K562 (cell line): ENCODE measurements around the gene KNDC1. TPM values are rescaled to one million over a fixed set of nuclear protein-coding genes. Genes with fewer than 3 reads are reported as not detected.

Experiments
- FOXM1 ChIP-seq, 2 experiments: fragments of 450-650 bp in 1 of 2; sonication (generic) in 1 of 2; formaldehyde crosslinking in 1 of 2; IDR thresholded peaks; 2 replicates each; pipeline versions ENCODE4 v1.6.1 to v1.9.0; 2017 to 2022; ENCODE audit warnings: low read depth in 2 of 2, mild to moderate bottlenecking in 2 of 2, missing genetic modification reagents in 1 of 2, moderate library complexity in 1 of 2
- GABPB1 ChIP-seq: sonication (generic); formaldehyde crosslinking; IDR thresholded peaks from 2 replicates; pipeline ENCODE4 v1.8.0; 2022; ENCODE audit warnings: mild to moderate bottlenecking, missing genetic modification reagents
- NFATC3 ChIP-seq: fragments of 450-650 bp; IDR thresholded peaks from 2 replicates; pipeline ENCODE4 v1.6.1; 2017; ENCODE audit warnings: mild to moderate bottlenecking
- PHB ChIP-seq: fragments of 250-450 bp; sonication (Bioruptor Pico); IDR thresholded peaks from 2 replicates; pipeline ENCODE4 v1.5.0; 2021
- SMAD2 ChIP-seq: fragments of 150-350 bp; IDR thresholded peaks from 2 replicates; pipeline ENCODE4 v1.6.1; 2014; ENCODE audit warnings: low read depth, mild to moderate bottlenecking, low read length
- SMAD4 ChIP-seq: fragments of 250-450 bp; sonication (Bioruptor Pico); conservative IDR thresholded peaks from 2 replicates; pipeline ENCODE4 v1.8.0; 2021; ENCODE audit warnings: inconsistent platforms, mild to moderate bottlenecking, moderate library complexity
- TAF1 ChIP-seq: IDR thresholded peaks from 2 replicates; pipeline ENCODE4 v1.6.1; 2011; ENCODE audit warnings: mild to moderate bottlenecking, low read length, moderate library complexity; ENCODE audit not compliant: insufficient read depth, control insufficient read depth, severe bottlenecking; ENCODE audit errors: extremely low read depth
- ZNF165 ChIP-seq: fragments of 250-450 bp; sonication (Bioruptor Pico); IDR thresholded peaks from 2 replicates; pipeline ENCODE4 v1.4.0; 2020; ENCODE audit warnings: borderline replicate concordance
- ZNF764 ChIP-seq: fragments of 250-450 bp; sonication (Bioruptor Pico); IDR thresholded peaks from 2 replicates; pipeline ENCODE4 v1.4.0; 2020; ENCODE audit warnings: low read depth, mild to moderate bottlenecking, moderate library complexity
- polyA plus RNA-seq, 8 experiments: library from polyadenylated mRNA; depleted of rRNA in 4 of 8; stranded (reverse) in 5 of 8; unstranded in 3 of 8; fragments of >200 nt; fragmentation: Nextera tagmentation in 2 of 8; fragmentation: Illumina TruSeq in 1 of 8; extraction: Ambion mirVana in 2 of 8; extraction: Trizol in 1 of 8; gene quantifications; 2 replicates each; pipeline versions ENCODE4 v1.2.1 to v1.2.3, GENCODE V29; 2011 to 2014; ENCODE audit warnings: inconsistent platforms in 1 of 8, missing spikeins in 1 of 8
- total RNA-seq, 7 experiments: library from RNA; depleted of rRNA in 6 of 7; stranded (reverse); fragments of >200 nt in 6 of 7; fragmentation: Illumina TruSeq in 2 of 7; extraction: Trizol in 2 of 7; gene quantifications; 2 replicates each; pipeline versions ENCODE4 v1.2.1 to v1.2.3, GENCODE V29; 2011 to 2021; ENCODE audit warnings: low replicate concordance in 1 of 7
- TF ChIP-seq, protein P1 (sequence below): IDR thresholded peaks from 3 replicates; pipeline ENCODE4 v1.6.1; 2011; ENCODE audit warnings: borderline replicate concordance, mild to moderate bottlenecking, moderate library complexity; ENCODE audit not compliant: insufficient read length; ENCODE audit errors: extremely low read depth
- TF ChIP-seq, protein P2 (sequence below): sonication (generic); formaldehyde crosslinking; IDR thresholded peaks from 2 replicates; pipeline ENCODE4 v1.8.0; 2023; ENCODE audit warnings: missing genetic modification reagents, mild to moderate bottlenecking, borderline replicate concordance
- TF ChIP-seq, protein P3 (sequence below): fragments of 450-650 bp; IDR thresholded peaks from 2 replicates; pipeline ENCODE4 v1.6.1; 2014; ENCODE audit warnings: low read depth, mild to moderate bottlenecking, moderate library complexity, borderline replicate concordance
- TF ChIP-seq, protein P4 (sequence below): fragments of 450-650 bp; formaldehyde crosslinking; IDR thresholded peaks from 2 replicates; pipeline ENCODE4 v1.4.0; 2020; ENCODE audit warnings: mild to moderate bottlenecking, mixed read lengths

The KNDC1 gene
- total and polyA plus RNA-seq, 9 of the 15 experiments (the other 6 are each of a cell fraction or from before 2014, with no cell fraction given): 0.07 to 0.26 (median 0.11) TPM; not detected in 6

DNA sequence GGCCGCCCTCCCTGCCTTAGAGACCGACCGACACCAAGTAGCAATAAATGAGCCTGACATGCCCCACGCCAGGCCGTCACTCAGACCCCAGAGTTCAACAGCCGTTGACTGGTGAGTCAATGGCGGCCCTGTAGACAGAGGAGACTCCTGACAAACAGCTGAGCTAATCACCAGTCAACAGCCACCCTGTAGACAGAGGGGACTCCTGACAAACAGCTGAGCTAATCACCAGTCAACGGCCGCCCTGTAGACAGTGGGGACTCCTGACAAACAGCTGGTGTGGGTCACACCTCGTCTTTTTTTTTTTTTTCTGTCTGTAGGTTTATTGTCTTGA lies 16.9 kb upstream of the KNDC1 start (continued):
- TF ChIP-seq, protein P1, sequence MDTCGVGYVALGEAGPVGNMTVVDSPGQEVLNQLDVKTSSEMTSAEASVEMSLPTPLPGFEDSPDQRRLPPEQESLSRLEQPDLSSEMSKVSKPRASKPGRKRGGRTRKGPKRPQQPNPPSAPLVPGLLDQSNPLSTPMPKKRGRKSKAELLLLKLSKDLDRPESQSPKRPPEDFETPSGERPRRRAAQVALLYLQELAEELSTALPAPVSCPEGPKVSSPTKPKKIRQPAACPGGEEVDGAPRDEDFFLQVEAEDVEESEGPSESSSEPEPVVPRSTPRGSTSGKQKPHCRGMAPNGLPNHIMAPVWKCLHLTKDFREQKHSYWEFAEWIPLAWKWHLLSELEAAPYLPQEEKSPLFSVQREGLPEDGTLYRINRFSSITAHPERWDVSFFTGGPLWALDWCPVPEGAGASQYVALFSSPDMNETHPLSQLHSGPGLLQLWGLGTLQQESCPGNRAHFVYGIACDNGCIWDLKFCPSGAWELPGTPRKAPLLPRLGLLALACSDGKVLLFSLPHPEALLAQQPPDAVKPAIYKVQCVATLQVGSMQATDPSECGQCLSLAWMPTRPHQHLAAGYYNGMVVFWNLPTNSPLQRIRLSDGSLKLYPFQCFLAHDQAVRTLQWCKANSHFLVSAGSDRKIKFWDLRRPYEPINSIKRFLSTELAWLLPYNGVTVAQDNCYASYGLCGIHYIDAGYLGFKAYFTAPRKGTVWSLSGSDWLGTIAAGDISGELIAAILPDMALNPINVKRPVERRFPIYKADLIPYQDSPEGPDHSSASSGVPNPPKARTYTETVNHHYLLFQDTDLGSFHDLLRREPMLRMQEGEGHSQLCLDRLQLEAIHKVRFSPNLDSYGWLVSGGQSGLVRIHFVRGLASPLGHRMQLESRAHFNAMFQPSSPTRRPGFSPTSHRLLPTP: no peak
- TF ChIP-seq SMAD2: no peak
- no peak for TF ChIP-seq GABPB1 (CRISPR knock-in tag)
- peak; percentile 98 for TF ChIP-seq SMAD4 (CRISPR knock-in tag)
- TF ChIP-seq, protein P2, sequence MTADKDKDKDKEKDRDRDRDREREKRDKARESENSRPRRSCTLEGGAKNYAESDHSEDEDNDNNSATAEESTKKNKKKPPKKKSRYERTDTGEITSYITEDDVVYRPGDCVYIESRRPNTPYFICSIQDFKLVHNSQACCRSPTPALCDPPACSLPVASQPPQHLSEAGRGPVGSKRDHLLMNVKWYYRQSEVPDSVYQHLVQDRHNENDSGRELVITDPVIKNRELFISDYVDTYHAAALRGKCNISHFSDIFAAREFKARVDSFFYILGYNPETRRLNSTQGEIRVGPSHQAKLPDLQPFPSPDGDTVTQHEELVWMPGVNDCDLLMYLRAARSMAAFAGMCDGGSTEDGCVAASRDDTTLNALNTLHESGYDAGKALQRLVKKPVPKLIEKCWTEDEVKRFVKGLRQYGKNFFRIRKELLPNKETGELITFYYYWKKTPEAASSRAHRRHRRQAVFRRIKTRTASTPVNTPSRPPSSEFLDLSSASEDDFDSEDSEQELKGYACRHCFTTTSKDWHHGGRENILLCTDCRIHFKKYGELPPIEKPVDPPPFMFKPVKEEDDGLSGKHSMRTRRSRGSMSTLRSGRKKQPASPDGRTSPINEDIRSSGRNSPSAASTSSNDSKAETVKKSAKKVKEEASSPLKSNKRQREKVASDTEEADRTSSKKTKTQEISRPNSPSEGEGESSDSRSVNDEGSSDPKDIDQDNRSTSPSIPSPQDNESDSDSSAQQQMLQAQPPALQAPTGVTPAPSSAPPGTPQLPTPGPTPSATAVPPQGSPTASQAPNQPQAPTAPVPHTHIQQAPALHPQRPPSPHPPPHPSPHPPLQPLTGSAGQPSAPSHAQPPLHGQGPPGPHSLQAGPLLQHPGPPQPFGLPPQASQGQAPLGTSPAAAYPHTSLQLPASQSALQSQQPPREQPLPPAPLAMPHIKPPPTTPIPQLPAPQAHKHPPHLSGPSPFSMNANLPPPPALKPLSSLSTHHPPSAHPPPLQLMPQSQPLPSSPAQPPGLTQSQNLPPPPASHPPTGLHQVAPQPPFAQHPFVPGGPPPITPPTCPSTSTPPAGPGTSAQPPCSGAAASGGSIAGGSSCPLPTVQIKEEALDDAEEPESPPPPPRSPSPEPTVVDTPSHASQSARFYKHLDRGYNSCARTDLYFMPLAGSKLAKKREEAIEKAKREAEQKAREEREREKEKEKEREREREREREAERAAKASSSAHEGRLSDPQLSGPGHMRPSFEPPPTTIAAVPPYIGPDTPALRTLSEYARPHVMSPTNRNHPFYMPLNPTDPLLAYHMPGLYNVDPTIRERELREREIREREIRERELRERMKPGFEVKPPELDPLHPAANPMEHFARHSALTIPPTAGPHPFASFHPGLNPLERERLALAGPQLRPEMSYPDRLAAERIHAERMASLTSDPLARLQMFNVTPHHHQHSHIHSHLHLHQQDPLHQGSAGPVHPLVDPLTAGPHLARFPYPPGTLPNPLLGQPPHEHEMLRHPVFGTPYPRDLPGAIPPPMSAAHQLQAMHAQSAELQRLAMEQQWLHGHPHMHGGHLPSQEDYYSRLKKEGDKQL (CRISPR knock-in tag): no peak
- no peak for TF ChIP-seq NFATC3
- TF ChIP-seq ZNF165 (CRISPR knock-in tag): no peak
- TF ChIP-seq FOXM1 (IDR thresholded peaks at IDR 0.05; ENCODE audit: low read depth): no peak; the same call in 1 of the 2 replicates
- no peak for TF ChIP-seq FOXM1 (CRISPR knock-in tag; IDR thresholded peaks at IDR 0.05; ENCODE audit: low read depth)
- TF ChIP-seq, protein P3, sequence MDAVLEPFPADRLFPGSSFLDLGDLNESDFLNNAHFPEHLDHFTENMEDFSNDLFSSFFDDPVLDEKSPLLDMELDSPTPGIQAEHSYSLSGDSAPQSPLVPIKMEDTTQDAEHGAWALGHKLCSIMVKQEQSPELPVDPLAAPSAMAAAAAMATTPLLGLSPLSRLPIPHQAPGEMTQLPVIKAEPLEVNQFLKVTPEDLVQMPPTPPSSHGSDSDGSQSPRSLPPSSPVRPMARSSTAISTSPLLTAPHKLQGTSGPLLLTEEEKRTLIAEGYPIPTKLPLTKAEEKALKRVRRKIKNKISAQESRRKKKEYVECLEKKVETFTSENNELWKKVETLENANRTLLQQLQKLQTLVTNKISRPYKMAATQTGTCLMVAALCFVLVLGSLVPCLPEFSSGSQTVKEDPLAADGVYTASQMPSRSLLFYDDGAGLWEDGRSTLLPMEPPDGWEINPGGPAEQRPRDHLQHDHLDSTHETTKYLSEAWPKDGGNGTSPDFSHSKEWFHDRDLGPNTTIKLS: no peak
- TF ChIP-seq PHB: no peak
- no peak for TF ChIP-seq ZNF764 (CRISPR knock-in tag)
- no peak for TF ChIP-seq TAF1
- TF ChIP-seq, protein P4, sequence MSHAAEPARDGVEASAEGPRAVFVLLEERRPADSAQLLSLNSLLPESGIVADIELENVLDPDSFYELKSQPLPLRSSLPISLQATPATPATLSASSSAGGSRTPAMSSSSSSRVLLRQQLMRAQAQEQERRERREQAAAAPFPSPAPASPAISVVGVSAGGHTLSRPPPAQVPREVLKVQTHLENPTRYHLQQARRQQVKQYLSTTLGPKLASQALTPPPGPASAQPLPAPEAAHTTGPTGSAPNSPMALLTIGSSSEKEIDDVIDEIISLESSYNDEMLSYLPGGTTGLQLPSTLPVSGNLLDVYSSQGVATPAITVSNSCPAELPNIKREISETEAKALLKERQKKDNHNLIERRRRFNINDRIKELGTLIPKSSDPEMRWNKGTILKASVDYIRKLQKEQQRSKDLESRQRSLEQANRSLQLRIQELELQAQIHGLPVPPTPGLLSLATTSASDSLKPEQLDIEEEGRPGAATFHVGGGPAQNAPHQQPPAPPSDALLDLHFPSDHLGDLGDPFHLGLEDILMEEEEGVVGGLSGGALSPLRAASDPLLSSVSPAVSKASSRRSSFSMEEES (CRISPR knock-in tag): no peak
